OCI-LY1 (cell line): Measurements from ENCODE around the gene ASPHD1.

Experiments
- H2AFZ ChIP-seq: fragments of 200-600 bp; sonication (generic), shearing (Covaris generic); 2 replicates; pipeline ENCODE4 v1.6.0; 2014; ENCODE audit warnings: antibody characterized with exemption, mild to moderate bottlenecking, low read length
- H3F3A ChIP-seq: fragments of 200-600 bp; sonication (generic), shearing (Covaris generic); 2 replicates; pipeline ENCODE4 v1.6.0; 2014; ENCODE audit warnings: mild to moderate bottlenecking, antibody characterized with exemption, low read length, moderate library complexity; ENCODE audit not compliant: insufficient read depth
- H3K27ac ChIP-seq: fragments of 200-600 bp; sonication (generic); 2 replicates; pipeline ENCODE4 v1.5.1; 2014; ENCODE audit warnings: low read length, mixed run types, mild to moderate bottlenecking, low read depth; ENCODE audit not compliant: poor library complexity, severe bottlenecking
- H3K27me3 ChIP-seq: fragments of 200-600 bp; sonication (generic); 2 replicates; pipeline ENCODE4 v1.6.0; 2014; ENCODE audit warnings: antibody characterized with exemption, mild to moderate bottlenecking, low read length, moderate library complexity; ENCODE audit not compliant: insufficient read depth
- H3K36me3 ChIP-seq: fragments of 200-600 bp; sonication (generic); 2 replicates; pipeline ENCODE4 v1.6.1; 2014; ENCODE audit warnings: mild to moderate bottlenecking, antibody characterized with exemption, low read length, moderate library complexity, mixed read lengths; ENCODE audit not compliant: insufficient read depth
- H3K4me1 ChIP-seq: fragments of 200-600 bp; sonication (generic); 2 replicates; pipeline ENCODE4 v1.5.1; 2014; ENCODE audit warnings: mild to moderate bottlenecking, low read length, moderate library complexity; ENCODE audit not compliant: insufficient read depth, severe bottlenecking
- H3K4me2 ChIP-seq: fragments of 200-600 bp; sonication (generic), shearing (Covaris generic); 2 replicates; pipeline ENCODE4 v1.6.1; 2014; ENCODE audit warnings: low read length
- H3K4me3 ChIP-seq: fragments of 200-600 bp; sonication (generic); 2 replicates; pipeline ENCODE4 v1.5.1; 2014; ENCODE audit warnings: low read length, low read depth, mild to moderate bottlenecking, mixed read lengths; ENCODE audit not compliant: poor library complexity, severe bottlenecking
- H3K79me2 ChIP-seq: fragments of 200-600 bp; shearing (Covaris generic); 2 replicates; pipeline ENCODE4 v1.6.1; 2016; ENCODE audit warnings: mixed run types, low read length, mixed read lengths; ENCODE audit not compliant: insufficient read depth
- H3K9ac ChIP-seq: fragments of 200-600 bp; sonication (generic), shearing (Covaris generic); 2 replicates; pipeline ENCODE4 v1.6.1; 2014; ENCODE audit warnings: mild to moderate bottlenecking, low read length, mixed read lengths
- H3K9me2 ChIP-seq: fragments of 200-600 bp; sonication (generic), shearing (Covaris generic); 2 replicates; pipeline ENCODE4 v1.6.1; 2014; ENCODE audit warnings: low read depth, mild to moderate bottlenecking, low read length, mixed read lengths
- H3K9me3 ChIP-seq: fragments of 200-600 bp; shearing (Covaris generic); 2 replicates; pipeline ENCODE4 v1.6.1; 2014; ENCODE audit warnings: low read length, mixed read lengths
- H4K20me1 ChIP-seq: fragments of 200-600 bp; sonication (generic), shearing (Covaris generic); 2 replicates; pipeline ENCODE4 v1.6.0; 2016; ENCODE audit warnings: mild to moderate bottlenecking, low read length; ENCODE audit not compliant: insufficient read depth
- CTCF ChIP-seq: fragments of 200-600 bp; sonication (generic), shearing (Covaris generic); IDR thresholded peaks from 2 replicates; pipeline ENCODE4 v1.5.1; 2017; ENCODE audit warnings: mild to moderate bottlenecking, antibody characterized with exemption, low read length, moderate library complexity, mixed read lengths
- EZH2 ChIP-seq: fragments of 200-600 bp; sonication (generic), shearing (Covaris generic); IDR thresholded peaks from 2 replicates; pipeline ENCODE4 v1.8.0; 2017; ENCODE audit warnings: borderline replicate concordance, mixed run types, mild to moderate bottlenecking, antibody characterized with exemption, low read length, moderate library complexity, mixed read lengths

The ASPHD1 gene

GRCh38 chr16:29951625-29952365 lies 51.5 kb downstream of the ASPHD1 start:
- Histone ChIP-seq H3K4me3 (no peak overlapping the region), H3K9me3 (0 out of 2 replicates have a peak, but pooled peaks cover 3% of the 10 kb centered on the region), H3K79me2 (no peaks in the 10 kb centered on the region), H3K27ac (no peak overlapping the region), H3K4me1 (peaks cover 6% of the 10 kb centered on the region), H3K9me2 (no peaks in the 10 kb centered on the region), H3K4me2 (no peak overlapping the region), H4K20me1 (no peaks in the 10 kb centered on the region), H3K9ac (no peak overlapping the region), H3K27me3 (peaks cover 2% of the 10 kb centered on the region; the same call in 1 of the 2 replicates), H2AFZ (no peak overlapping the region), H3F3A (0 out of 2 replicates have a peak, but pooled peaks cover 2% of the 10 kb centered on the region), H3K36me3 (no peaks in the 10 kb centered on the region; the same call in 1 of the 2 replicates)
- no peak for TF ChIP-seq EZH2
- no peak for TF ChIP-seq CTCF
